NK-92 (cell line): ENCODE results near the gene PHKA1.
"Not testable (repeated sequence)": the region's sequence is repeated elsewhere in the genome, so short reads cannot be mapped to it uniquely, and the experiment has no call there.

ENCODE experiments used
- DNase-seq: peaks from one replicate; lab custom pipeline; 2025; ENCODE audit not compliant: unreplicated experiment; lab: John Stamatoyannopoulos, UW

The PHKA1 gene

GRCh38 chrX:72669508-72669907 is 44.6 kb downstream of the PHKA1 start:
- not testable (repeated sequence) for DNase-seq

DNA sequence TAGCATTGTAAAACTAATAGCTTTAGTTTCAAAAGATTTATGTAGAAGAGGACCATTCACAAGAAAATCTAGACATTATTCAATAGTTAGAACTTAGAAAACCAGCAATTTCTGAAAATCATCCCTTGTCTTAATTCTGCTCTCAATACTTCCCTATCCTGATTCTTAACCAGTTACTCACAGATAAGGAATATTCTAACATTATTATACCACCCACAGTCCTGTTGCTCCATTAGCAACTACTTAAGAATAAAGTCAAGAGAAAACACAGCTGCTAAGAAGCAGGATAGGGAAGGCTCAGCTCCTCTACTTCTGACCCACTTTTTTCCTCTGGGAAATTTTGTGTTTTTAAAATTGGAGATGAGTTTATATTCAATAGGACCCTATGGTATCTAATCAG is 47.7 kb downstream of the PHKA1 start:
- DNase-seq = no peak

GRCh38 chrX:72663737-72664136 is 50.4 kb downstream of the PHKA1 start:
- no peak for DNase-seq

DNA sequence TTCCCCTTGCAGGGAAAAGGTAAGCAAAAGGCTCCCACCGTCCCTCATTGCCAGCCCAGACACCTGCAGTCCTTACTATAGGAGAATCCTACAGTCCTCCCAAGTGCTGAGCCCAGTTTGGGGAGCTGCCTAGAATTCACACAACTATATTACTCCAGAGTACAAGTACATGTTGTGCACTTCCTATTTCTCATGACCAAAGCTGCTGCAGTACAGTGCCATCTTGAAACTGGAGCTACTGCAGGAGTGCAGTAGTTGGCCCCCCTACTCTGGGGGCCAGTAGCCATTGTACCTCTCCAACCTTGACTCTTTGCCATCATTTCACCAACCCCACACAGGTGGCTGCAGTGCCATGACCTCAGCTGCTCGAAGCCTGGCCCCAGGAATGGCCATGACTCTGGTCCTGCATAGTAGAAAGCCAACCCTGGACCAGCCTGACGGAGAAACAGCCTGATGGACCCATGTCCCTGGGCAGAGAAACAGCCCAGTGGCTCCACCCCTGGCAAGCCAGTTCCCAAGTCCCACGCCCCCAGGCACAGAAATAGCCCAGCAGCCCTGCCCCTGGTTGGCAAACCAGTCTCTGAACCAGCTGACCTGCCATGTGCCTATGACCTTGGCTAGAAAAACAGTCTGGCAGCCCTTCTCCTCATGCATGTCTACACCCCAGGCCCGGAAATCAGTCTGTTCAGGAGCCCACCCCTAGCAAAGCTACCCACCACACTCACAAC is 51.9 kb downstream of the PHKA1 start:
- DNase-seq = no peak

DNA sequence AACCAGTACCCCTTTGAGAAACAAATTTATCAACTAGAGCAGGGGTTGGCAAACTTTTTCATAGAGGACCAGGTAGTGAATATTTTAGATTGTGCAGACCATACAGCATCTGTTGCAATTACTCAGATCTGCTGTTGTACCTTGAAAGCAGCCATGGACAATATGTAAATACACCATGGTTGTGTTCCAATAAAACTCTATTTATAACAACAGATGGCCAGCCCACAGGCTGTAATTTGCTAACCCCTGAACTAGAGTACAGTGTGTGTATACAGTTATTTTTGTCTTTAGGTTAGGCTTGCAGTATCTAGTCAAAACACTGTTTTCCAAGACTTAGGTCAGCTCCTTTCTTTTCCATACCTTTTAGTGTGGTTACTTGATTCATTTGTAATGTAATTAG is 54.4 kb downstream of the PHKA1 start:
- no peak for DNase-seq

DNA sequence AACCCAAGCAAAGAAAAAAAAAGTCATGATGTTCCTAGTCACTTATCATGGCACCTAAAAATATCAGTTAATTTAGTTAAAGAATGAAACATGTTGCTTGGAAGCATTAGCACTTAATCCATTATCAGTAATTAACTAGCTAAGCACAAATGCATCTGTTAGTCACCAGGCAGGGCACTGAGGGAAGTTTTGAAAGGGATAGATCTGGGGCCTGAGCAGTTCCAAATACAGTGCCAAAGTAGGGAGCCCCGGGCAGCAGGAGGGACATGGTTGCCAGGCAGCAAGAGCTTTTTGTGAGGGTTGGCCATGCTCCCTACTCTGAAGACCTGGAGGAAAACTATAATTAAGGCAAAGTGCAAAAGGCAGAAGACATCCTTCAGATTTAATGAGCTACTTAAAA is 62.0 kb downstream of the PHKA1 start:
- DNase-seq = no peak

- DNase-seq = no peak
These were observed 69.2 kb downstream of the PHKA1 start for GRCh38 chrX:72644946-72645345.

DNA sequence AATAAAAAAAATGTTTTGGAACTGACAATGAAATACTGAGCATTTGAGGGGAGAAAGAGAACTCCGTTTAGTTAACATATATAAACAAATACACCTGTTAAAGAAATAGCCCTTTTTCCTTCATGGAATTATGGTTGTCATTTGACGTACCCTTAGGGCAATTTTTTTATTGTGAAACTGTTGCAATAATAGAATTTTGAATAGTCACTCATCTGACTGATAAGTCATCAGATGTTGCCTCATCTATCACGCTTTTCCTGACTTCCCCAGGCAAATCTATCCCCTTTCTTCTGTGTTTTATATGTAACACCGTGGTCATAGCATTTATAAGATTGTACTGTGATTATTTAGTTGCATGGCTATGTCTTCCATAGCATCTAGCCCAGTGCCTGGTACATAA is 72.5 kb downstream of the PHKA1 start:
- no peak for DNase-seq

DNA sequence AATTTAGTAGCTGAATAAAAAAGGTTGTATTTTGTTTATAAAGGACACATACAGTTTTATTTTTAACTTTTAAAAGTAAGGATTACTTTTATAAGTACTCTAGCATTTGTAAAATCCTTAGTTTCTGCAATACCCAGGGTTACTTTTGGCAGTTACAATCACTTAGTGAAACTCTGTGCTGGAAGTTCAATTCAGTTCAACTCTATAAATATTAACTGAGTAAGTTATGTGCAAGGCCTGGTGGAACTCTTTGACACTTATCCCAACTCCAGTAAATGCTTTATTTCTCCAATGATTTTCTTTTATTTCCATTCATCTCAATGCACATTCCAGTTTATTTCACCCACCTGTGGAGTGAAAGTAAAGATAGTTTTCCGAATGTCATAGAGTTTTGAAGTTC is 78.2 kb downstream of the PHKA1 start:
- DNase-seq = no peak

DNA sequence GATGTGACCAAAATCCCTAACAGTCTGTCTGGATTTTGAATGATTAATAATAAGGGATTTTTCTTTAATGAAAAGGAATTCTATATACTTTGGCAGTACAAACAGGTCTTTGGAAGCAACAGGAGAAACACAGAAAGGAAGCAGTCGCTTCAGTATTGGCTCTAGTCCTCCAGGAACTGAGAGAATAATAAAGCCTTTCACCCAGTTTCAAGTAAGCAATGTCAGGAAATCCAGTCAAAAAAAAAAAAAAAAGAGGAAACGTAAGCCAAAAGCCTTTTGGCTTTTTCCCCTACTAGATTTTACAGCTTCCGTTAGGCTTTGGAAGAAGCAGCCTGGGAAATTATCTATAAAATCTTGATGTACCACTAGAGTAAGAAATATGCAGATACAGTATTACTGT is 79.8 kb downstream of the PHKA1 start:
- no peak for DNase-seq

- no peak for DNase-seq
These were observed 83.9 kb downstream of the PHKA1 start for GRCh38 chrX:72630185-72630584.

GRCh38 chrX:72624194-72624593 is 89.9 kb downstream of the PHKA1 start:
- no peak for DNase-seq

- DNase-seq = no peak
These were observed 92.3 kb downstream of the PHKA1 start for GRCh38 chrX:72621625-72622485.

DNA sequence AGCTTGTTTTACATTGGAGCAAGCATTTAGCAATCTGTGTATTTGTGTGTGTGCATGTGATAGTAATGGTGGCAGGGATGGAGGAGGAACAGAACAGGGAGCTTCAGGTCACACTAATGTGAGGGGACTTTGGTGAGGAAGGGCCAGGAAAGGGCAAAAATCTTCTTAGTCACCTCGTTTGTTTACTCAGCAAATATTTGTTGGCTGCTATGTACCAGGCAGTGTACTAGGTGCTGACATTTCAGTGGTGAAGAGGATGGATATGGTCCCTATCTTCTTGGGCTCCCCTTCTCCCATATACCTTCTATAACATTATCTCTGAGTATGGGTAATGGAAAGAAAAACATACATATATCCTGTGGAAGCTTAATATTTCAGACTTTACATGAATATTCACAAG is 92.9 kb downstream of the PHKA1 start:
- no peak for DNase-seq

- no peak for DNase-seq
These were observed 93.5 kb downstream of the PHKA1 start for GRCh38 chrX:72620550-72621145.

- no peak for DNase-seq
These were observed 104.8 kb downstream of the PHKA1 start for GRCh38 chrX:72609313-72609712.

DNA sequence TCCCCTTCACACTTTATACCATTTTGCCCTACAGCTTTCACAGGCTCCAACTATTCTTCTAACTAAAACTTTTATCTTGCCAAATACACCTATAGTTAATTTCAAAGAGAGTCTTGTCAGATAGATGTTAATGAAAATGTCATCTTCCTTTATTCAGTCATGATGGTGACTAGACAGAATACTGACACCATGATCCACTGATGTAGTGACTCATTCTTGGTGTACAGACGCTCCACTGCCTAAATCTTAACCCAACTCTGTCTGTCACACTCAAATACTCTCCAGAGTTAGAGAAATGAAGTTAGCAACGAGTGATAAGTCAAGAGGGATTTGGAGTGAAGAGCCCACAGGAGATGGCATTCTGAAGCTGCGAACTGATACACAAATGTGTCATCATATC is 109.4 kb downstream of the PHKA1 start:
- no peak for DNase-seq

- DNase-seq = no peak
These were observed 110.0 kb downstream of the PHKA1 start for GRCh38 chrX:72604112-72604511.

GRCh38 chrX:72591038-72591437 is 123.1 kb downstream of the PHKA1 start:
- DNase-seq = not testable (repeated sequence)

DNA sequence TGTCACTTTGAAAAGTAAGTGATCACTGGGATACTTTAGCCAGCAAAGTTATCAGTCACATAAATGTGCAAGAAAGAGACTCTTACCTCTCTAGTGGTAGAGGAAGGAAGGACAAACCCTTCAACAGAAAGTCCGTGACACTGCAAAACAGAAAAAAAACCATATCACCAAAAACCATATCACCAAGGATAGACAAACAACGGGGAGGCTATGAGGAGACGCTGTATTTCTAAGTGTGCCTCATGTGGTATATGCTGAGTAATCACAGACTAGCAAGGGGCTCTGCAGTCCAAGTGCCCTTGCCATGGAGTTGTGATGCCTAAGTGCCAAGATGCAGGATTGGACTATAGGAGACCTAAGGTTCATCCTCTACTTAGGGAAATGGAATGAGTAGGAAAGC is 129.9 kb downstream of the PHKA1 start:
- DNase-seq = no peak

DNA sequence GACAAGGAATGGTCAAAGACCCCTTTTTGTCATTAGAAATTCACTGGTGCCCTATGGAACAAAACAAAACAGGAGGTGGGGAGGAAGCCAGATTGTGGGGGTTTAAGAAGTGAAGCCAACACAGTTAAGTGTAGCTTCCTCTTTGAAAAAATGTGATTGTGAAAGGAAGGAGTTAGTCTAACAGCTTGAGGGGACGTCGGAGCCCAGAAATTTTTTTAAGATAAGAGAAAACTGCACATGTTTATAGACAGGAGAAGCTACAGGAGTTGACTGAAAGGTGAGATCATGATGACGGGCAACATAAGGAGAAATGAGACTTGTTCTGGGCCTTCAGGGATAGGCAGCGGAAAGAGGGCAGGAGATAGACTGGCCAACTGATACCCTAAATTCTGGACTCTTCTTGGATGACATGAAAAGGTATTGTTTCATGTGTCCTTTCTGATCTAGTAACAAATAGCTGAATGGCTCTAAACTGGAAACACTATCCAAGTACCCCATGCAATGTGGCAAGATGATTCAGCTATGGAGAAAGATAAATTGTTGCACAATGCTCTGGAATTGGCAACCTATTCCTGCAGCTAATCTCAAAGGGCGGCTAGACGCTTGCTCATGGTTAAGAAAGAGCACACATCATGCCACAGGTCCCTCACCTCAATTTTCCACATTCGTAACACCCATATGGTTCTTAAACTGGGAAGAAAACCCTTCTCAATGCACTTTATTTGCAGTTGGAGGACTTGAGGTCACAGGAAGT is 137.8 kb downstream of the PHKA1 start:
- no peak for DNase-seq
